SK-N-SH (cell line): ENCODE results near the gene CCT2. TPM values are rescaled to one million over a fixed set of nuclear protein-coding genes. Genes with fewer than 3 reads are reported as not detected.

Experiments used
- CTCF ChIA-PET: fragments of 300-600, 350-600 bp; formaldehyde crosslinking; extraction: SDS; loops from one replicate; lab custom pipeline; 2021; lab: Yijun Ruan, JAX
- POLR2A ChIA-PET: fragments of 350-600 bp; sonication (Branson Sonifier 250); formaldehyde crosslinking; extraction: SDS; loops from one replicate; lab custom pipeline; 2020; ENCODE audit warnings: antibody characterized with exemption, inconsistent platforms; lab: Yijun Ruan, JAX
- DNase-seq: peaks from one replicate; pipeline ENCODE4 v3.0.0; 2012
- H2AFZ ChIP-seq: fragments of 200-600 bp; sonication (generic); 2 replicates; pipeline ENCODE4 v1.8.1; 2016; ENCODE audit warnings: antibody characterized with exemption, mild to moderate bottlenecking, low read depth
- H3F3A ChIP-seq: fragments of 200-600 bp; sonication (generic); replicated peaks from 2 replicates; pipeline ENCODE3; 2016; ENCODE audit warnings: antibody characterized with exemption, mild to moderate bottlenecking; ENCODE audit not compliant: insufficient read depth
- H3K27ac ChIP-seq, 2 experiments: fragments of 200-500 bp in 1 of 2; fragments of 200-600 bp in 1 of 2; sonication (Bioruptor generic) in 1 of 2; sonication (generic), shearing (Covaris generic) in 1 of 2; 2 replicates each; pipeline versions ENCODE4 v1.5.1 to v1.6.1; 2014 to 2016; ENCODE audit warnings: low read depth in 2 of 2, inconsistent platforms in 1 of 2, low read length in 1 of 2, mild to moderate bottlenecking in 1 of 2, mixed read lengths in 1 of 2
- H3K27me3 ChIP-seq: fragments of 200-600 bp; sonication (generic), shearing (Covaris generic); 2 replicates; pipeline ENCODE4 v1.6.1; 2016; ENCODE audit warnings: mixed run types; ENCODE audit not compliant: insufficient read depth
- H3K36me3 ChIP-seq, 2 experiments: fragments of 200-500 bp in 1 of 2; fragments of 200-600 bp in 1 of 2; sonication (Bioruptor generic) in 1 of 2; sonication (generic) in 1 of 2; replicated peaks in 1 of 2; 2 replicates each; pipeline versions ENCODE3 to v1.5.1; 2014 to 2016; ENCODE audit warnings: low read length in 1 of 2, mild to moderate bottlenecking in 1 of 2; ENCODE audit not compliant: insufficient read depth in 2 of 2, control insufficient read depth in 1 of 2
- H3K4me1 ChIP-seq, 2 experiments: fragments of 200-500 bp in 1 of 2; fragments of 200-600 bp in 1 of 2; sonication (Bioruptor generic) in 1 of 2; sonication (generic), shearing (Covaris generic) in 1 of 2; 2 replicates each; pipeline versions ENCODE4 v1.5.1 to v1.6.1; 2014 to 2016; ENCODE audit warnings: low read depth in 1 of 2, low read length in 1 of 2, mixed run types in 1 of 2; ENCODE audit not compliant: insufficient read depth in 2 of 2, control insufficient read depth in 1 of 2
- H3K4me2 ChIP-seq: fragments of 200-600 bp; sonication (generic), shearing (Covaris generic); 2 replicates; pipeline ENCODE4 v1.6.1; 2017; ENCODE audit warnings: mixed run types
- H3K4me3 ChIP-seq, 2 experiments: fragments of 200-500 bp in 1 of 2; fragments of 200-600 bp in 1 of 2; sonication (Bioruptor generic) in 1 of 2; sonication (generic), shearing (Covaris generic) in 1 of 2; 2 replicates each; pipeline versions ENCODE4 v1.5.1 to v1.8.1; 2014 to 2016; ENCODE audit warnings: low read depth in 2 of 2, inconsistent platforms in 1 of 2, low read length in 1 of 2, mild to moderate bottlenecking in 1 of 2, mixed read lengths in 1 of 2, moderate library complexity in 1 of 2
- H3K79me2 ChIP-seq: fragments of 200-600 bp; sonication (generic); 2 replicates; pipeline ENCODE4 v1.8.1; 2017; ENCODE audit warnings: mild to moderate bottlenecking; ENCODE audit not compliant: insufficient read depth
- H3K9ac ChIP-seq: fragments of 200-600 bp; sonication (generic); 2 replicates; pipeline ENCODE4 v1.6.1; 2017; ENCODE audit warnings: mixed run types
- H3K9me2 ChIP-seq: fragments of 200-600 bp; sonication (generic); 2 replicates; pipeline ENCODE4 v1.6.1; 2017; ENCODE audit warnings: mixed run types
- H3K9me3 ChIP-seq: fragments of 200-600 bp; sonication (generic); 2 replicates; pipeline ENCODE4 v1.6.1; 2017; ENCODE audit warnings: mixed run types, mild to moderate bottlenecking, moderate library complexity
- H4K20me1 ChIP-seq: fragments of 200-600 bp; sonication (generic); 2 replicates; pipeline ENCODE4 v1.6.1; 2017; ENCODE audit warnings: mild to moderate bottlenecking, mixed run types; ENCODE audit not compliant: insufficient read depth
- CHD2 ChIP-seq: fragments of 150-350 bp; IDR thresholded peaks from 2 replicates; pipeline ENCODE4 v1.6.1; 2018; ENCODE audit warnings: low read length; ENCODE audit not compliant: partially characterized antibody
- EP300 ChIP-seq, 2 experiments: IDR thresholded peaks; 2 replicates each; pipeline versions ENCODE4 v1.4.0 to v1.6.1; 2012; ENCODE audit warnings: borderline replicate concordance in 1 of 2, low read depth in 1 of 2, low read length in 1 of 2
- GABPA ChIP-seq: IDR thresholded peaks from 2 replicates; pipeline ENCODE4 v1.4.0; 2012; ENCODE audit warnings: low read depth, mild to moderate bottlenecking
- MAX ChIP-seq: IDR thresholded peaks from 2 replicates; pipeline ENCODE4 v1.4.0; 2012; ENCODE audit warnings: low read depth
- MXI1 ChIP-seq: IDR thresholded peaks from 2 replicates; pipeline ENCODE4 v1.6.1; 2012; ENCODE audit warnings: mild to moderate bottlenecking, low read depth, low read length, improper control_type of control experiment
- NFIC ChIP-seq: IDR thresholded peaks from 2 replicates; pipeline ENCODE4 v1.4.0; 2012; ENCODE audit warnings: borderline replicate concordance
- NRF1 ChIP-seq: IDR thresholded peaks from 2 replicates; pipeline ENCODE4 v1.6.1; 2012; ENCODE audit warnings: low read depth, mild to moderate bottlenecking, low read length
- RAD21 ChIP-seq: IDR thresholded peaks from 2 replicates; pipeline ENCODE4 v1.6.1; 2012; ENCODE audit warnings: mild to moderate bottlenecking, low read length
- RCOR1 ChIP-seq: fragments of 150-350 bp; IDR thresholded peaks from 2 replicates; pipeline ENCODE4 v1.6.1; 2017; ENCODE audit warnings: antibody characterized with exemption, low read length
- RXRA ChIP-seq: IDR thresholded peaks from 2 replicates; pipeline ENCODE4 v1.4.0; 2012; ENCODE audit warnings: low read depth, mild to moderate bottlenecking, borderline replicate concordance
- SIN3A ChIP-seq: IDR thresholded peaks from 2 replicates; pipeline ENCODE4 v1.6.1; 2012; ENCODE audit warnings: low read depth, mild to moderate bottlenecking, low read length, moderate library complexity, borderline replicate concordance
- SMC3 ChIP-seq: IDR thresholded peaks from 2 replicates; pipeline ENCODE4 v1.6.1; 2012; ENCODE audit warnings: low read depth, low read length, improper control_type of control experiment
- TAF1 ChIP-seq: IDR thresholded peaks from 2 replicates; pipeline ENCODE4 v1.6.1; 2012; ENCODE audit warnings: low read depth, mild to moderate bottlenecking, low read length, moderate library complexity, borderline replicate concordance
- TCF12 ChIP-seq: IDR thresholded peaks from 2 replicates; pipeline ENCODE4 v1.4.0; 2012
- TEAD4 ChIP-seq: IDR thresholded peaks from 2 replicates; pipeline ENCODE4 v1.4.0; 2012; ENCODE audit warnings: mild to moderate bottlenecking, borderline replicate concordance; ENCODE audit not compliant: insufficient read depth
- USF2 ChIP-seq: fragments of 150-350 bp; IDR thresholded peaks from 2 replicates; pipeline ENCODE4 v1.6.1; 2017; ENCODE audit warnings: antibody characterized with exemption, low read length, low read depth, borderline replicate concordance
- YY1 ChIP-seq: IDR thresholded peaks from 2 replicates; pipeline ENCODE4 v1.4.0; 2012; ENCODE audit warnings: low read depth, mild to moderate bottlenecking
- WGBS: methylation state at CpG from one replicate; pipeline ENCODE4 v1.1.6; 2017; ENCODE audit warnings: low lambda C conversion rate; 5-methylcytosine and 5-hydroxymethylcytosine counted together
- polyA plus RNA-seq, 3 experiments: library from polyadenylated mRNA; depleted of rRNA; stranded (reverse); fragments of >200 nt; gene quantifications; 2 replicates each; pipeline ENCODE4 v1.2.3, GENCODE V29; 2012
- TF ChIP-seq, protein P1 (sequence below): IDR thresholded peaks from 2 replicates; pipeline ENCODE4 v1.4.0; 2012; ENCODE audit warnings: low read depth, borderline replicate concordance
- TF ChIP-seq, protein P2 (sequence below): IDR thresholded peaks from 2 replicates; pipeline ENCODE4 v1.4.0; 2012; ENCODE audit warnings: low read depth, borderline replicate concordance

The CCT2 gene
- polyA plus RNA-seq, 1 of the 3 experiments (the other 2 are of a cell fraction) = 181 TPM

GRCh38 chr12:69540987-69541386 lies 44.3 kb upstream of the CCT2 start (continued):
- TF ChIP-seq TCF12 (peak; percentile 29; the same call in 1 of the 2 replicates), RXRA (no peak), GABPA (no peak)

DNA sequence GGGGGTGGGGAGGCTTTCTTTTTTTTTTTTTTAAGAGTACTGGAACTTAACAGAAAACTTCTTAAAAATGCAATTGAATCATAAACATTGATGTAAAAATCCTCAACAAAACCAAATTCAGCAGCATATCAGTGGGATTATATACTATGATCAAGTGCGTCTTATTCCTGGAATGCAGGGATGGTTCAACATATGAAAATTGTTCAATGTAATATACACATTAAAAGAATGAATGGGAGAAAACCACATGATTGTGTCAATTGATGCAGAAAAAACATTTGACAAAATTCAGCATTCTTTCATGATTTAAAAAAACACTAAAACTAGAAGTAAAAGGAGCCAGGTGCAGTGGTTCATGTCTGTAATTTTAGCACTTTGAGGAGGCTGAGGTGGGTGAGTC lies 41.2 kb upstream of the CCT2 start:
- Histone ChIP-seq H3K79me2 (peaks cover 43% of the 10 kb centered on the region), H3K9ac (no peak overlapping the region), H3K36me3 (peaks cover 4 to 25% of the 10 kb centered on the region in 2 experiments), H3K4me2 (no peak overlapping the region), H3K27me3 (no peaks in the 10 kb centered on the region), H3K9me3 (peaks cover 11% of the 10 kb centered on the region; the same call in 1 of the 2 replicates), H3K27ac (no peak overlapping the region), H3K4me1 (no peaks in the 10 kb centered on the region), H2AFZ (no peak overlapping the region), H4K20me1 (peaks cover 9% of the 10 kb centered on the region; the same call in 1 of the 2 replicates), H3K9me2 (no peaks in the 10 kb centered on the region), H3F3A (peaks cover 18% of the 10 kb centered on the region), H3K4me3 (no peak overlapping the region)
- CTCF ChIA-PET = no interaction called here
- DNase-seq = no peak
- POLR2A ChIA-PET = no interaction called here
- no peak for TF ChIP-seq TEAD4
- no peak for TF ChIP-seq RXRA
- TF ChIP-seq TCF12 = no peak
- no peak for TF ChIP-seq RCOR1
- TF ChIP-seq SMC3 = no peak
- no peak for TF ChIP-seq MAX
- TF ChIP-seq, protein P1, sequence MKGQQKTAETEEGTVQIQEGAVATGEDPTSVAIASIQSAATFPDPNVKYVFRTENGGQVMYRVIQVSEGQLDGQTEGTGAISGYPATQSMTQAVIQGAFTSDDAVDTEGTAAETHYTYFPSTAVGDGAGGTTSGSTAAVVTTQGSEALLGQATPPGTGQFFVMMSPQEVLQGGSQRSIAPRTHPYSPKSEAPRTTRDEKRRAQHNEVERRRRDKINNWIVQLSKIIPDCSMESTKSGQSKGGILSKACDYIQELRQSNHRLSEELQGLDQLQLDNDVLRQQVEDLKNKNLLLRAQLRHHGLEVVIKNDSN = no peak
- no peak for TF ChIP-seq TAF1
- no peak for TF ChIP-seq YY1
- TF ChIP-seq RAD21 = no peak
- no peak for TF ChIP-seq EP300 (IDR thresholded peaks at IDR 0.05; ENCODE audit: borderline replicate concordance in 1 of 2, low read depth in 1 of 2, low read length in 1 of 2)
- no peak for TF ChIP-seq GABPA
- TF ChIP-seq, protein P2, sequence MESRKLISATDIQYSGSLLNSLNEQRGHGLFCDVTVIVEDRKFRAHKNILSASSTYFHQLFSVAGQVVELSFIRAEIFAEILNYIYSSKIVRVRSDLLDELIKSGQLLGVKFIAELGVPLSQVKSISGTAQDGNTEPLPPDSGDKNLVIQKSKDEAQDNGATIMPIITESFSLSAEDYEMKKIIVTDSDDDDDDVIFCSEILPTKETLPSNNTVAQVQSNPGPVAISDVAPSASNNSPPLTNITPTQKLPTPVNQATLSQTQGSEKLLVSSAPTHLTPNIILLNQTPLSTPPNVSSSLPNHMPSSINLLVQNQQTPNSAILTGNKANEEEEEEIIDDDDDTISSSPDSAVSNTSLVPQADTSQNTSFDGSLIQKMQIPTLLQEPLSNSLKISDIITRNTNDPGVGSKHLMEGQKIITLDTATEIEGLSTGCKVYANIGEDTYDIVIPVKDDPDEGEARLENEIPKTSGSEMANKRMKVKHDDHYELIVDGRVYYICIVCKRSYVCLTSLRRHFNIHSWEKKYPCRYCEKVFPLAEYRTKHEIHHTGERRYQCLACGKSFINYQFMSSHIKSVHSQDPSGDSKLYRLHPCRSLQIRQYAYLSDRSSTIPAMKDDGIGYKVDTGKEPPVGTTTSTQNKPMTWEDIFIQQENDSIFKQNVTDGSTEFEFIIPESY = no peak
- no peak for TF ChIP-seq SIN3A
- TF ChIP-seq USF2 = no peak
- no peak for TF ChIP-seq NFIC
- no peak for TF ChIP-seq NRF1
- no peak for TF ChIP-seq MXI1
- no peak for TF ChIP-seq CHD2
- WGBS = 96% methylated on average over 1 of the region's 1 CpG
